Astrocyte (in vitro differentiated cells and primary cell): ENCODE data around the gene DAZL.

ENCODE experiments used
- CTCF ChIP-seq: IDR thresholded peaks from 2 replicates; pipeline ENCODE4 v1.5.1; 2011; ENCODE audit warnings: low read depth, mild to moderate bottlenecking, inconsistent platforms, low read length, moderate library complexity; ENCODE audit not compliant: insufficient read depth
- EZH2 ChIP-seq: IDR thresholded peaks from 2 replicates; pipeline ENCODE4 v1.6.1; 2012; ENCODE audit warnings: mild to moderate bottlenecking, low read length, inconsistent platforms; ENCODE audit not compliant: insufficient read depth

GRCh38 chr3:16595778-16596177 lies 9.4 kb downstream of the DAZL start:
- no peak for TF ChIP-seq CTCF
- TF ChIP-seq EZH2: no peak
